NOMO-1 treated with DMSO at 0.1 percent for 48 hours (cell line): ENCODE data around the gene AGO3.
"Not testable (repeated sequence)": the region's sequence is repeated elsewhere in the genome, so short reads cannot be mapped to it uniquely, and the experiment has no call there.

Source experiments
- DNase-seq: peaks from one replicate; lab custom pipeline; 2025; ENCODE audit not compliant: unreplicated experiment; lab: John Stamatoyannopoulos, UW

AGO3 gene

DNA sequence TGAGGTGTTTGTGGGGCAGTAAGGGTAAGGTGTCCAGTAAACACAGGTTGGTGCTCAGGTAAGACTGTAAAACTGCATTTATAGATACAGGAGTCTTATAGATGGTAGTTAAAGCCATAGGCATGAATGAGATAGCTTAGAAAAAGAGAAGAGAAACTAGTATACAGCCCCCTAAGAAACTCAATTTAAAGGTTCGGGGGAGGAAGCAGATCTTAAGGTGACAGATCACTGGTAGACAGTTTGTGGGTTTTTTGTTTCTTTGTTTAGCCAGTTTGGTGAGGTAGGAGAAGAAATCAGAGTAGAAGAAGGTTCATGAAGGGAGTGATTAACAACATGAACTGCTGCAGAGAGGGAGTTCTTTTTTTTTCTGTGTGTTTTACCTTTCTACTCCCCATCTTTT is 6.1 kb upstream of the AGO3 start:
- DNase-seq = peak; percentile 90

DNA sequence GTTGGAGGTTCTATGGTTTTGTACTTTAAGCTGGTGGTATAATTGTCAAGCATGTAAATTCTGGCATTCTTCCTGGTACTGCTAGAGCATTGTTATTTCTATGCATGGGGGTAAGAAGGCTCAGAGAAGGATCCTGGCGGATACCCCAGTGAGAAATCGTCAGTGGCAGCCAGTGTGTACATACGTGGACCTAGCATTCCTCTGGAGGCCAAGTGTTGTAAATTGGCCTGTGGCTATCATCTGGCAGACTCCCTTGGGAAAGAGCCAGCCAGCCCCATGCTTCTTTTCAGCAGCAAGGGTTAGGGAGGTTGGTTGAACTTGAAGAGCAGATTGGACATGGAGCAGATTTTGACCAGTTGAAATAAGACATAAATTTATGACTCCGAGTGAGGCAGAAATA is 5.2 kb upstream of the AGO3 start:
- DNase-seq = no peak

DNA sequence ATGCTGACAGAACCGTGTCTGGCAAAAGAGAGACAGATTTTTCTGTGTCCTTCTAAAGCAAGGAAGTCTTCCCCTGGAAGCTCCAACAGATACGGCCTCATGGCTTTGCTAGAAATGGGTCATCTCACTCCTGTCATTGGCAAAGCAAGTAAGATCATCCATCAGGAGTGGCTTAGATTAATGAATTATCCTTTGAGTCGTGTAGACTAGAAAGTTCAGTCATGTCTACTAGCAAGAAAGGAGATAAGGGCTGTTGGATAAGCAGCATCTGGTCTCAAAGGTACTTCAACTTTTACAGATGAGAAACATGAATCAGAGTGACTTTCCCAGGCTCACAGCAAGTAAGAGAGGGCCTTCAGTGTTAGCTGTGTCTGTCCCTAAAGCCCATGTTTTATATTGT is 3.4 kb upstream of the AGO3 start:
- no peak for DNase-seq

DNA sequence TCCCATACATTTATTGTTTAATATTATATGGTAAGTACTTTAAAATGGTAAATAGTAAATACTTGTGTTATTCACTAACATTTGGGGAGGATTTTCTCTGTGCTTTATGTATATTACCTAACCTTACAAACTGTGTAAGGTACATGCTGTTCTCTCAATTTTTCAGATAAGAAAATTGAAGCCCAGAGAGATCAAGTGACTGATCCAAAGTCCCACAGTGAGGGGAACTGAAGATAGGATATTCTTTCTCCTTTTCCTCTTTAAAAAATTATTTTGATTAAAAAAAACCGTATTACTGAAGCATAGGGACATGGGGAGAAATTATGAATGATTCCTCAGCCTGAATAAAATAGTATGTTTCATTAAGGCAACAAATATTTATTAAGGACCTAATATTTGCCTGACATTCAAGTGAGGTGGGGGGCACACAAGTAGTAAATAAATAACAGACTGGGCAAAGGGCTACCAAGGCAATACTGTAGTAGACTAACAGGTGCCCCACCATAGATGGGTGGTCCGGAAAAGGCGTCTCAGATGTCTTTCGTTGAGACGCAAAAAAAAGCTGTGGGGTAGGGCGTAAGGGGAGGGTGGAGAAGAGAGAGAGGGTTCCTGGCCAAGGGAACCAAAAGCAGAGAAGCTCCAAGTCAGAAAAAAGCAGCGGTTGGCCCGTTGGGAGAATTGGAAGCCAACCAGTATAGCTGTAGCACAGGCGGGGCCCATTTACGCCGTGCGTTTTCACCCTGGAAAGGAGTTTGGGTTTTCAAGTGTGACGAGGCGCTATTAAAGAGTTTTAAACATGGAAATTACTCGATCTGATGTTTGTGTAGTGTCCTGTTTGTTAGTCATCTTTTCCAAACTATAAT is 944 bp upstream of the AGO3 start:
- no peak for DNase-seq

DNA sequence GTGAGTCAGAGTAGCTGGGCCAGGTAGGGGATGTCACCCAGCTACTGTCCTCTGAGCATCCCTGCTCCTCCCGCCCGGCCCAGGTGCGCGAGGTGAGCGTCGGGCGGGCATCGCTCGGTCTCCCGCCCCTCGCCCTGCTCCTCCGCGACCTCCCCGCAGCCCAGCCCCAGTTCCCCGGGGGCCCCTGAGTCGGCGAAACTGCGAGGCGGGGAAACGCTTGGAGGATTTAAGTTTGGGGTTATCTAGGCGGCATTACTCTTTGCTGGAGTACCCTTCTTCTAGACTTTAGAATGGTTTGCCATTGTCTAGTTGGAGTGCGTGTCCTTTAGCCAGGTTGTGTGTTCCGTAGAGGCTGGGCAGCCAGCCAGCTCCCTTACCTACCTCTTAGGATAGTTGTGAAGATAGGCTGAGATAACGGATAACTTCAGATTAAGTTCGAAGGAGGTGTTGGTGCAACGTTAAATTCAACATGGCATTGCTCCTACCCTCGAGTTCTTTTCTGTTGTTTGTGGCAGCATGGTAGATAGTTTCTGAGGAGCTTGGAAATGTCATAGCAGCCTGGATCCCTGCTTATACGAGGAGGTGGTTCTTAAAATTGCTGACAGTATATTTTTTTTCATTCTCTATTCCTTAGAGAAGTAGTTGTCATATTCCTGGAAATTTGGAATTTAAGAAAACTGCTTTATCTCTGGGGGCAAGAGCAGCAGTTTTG is 697 bp downstream of the AGO3 start:
- DNase-seq = no peak

DNA sequence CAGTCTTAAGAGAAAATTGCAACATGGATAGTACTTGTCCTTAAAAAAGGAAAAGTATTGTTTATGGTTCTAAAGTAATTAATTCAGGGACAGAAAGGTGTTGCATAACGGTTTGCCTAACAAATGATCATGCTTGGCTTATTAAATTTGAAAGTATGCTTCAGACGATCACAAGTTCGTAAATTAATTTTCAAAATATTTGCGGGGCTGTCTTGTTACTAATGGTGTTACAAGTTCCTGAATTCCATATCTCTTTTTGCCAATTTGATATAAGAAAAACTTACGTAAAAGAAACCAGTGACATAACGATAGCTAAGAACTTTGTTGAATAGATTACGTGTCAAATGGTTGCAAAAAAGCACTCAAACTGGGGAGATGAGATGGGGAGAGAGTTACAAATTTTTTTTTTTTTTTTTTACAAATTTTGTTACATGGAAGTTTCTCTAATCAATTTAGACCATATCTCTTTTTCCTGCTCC is 1.3 kb downstream of the AGO3 start:
- DNase-seq = no peak

DNA sequence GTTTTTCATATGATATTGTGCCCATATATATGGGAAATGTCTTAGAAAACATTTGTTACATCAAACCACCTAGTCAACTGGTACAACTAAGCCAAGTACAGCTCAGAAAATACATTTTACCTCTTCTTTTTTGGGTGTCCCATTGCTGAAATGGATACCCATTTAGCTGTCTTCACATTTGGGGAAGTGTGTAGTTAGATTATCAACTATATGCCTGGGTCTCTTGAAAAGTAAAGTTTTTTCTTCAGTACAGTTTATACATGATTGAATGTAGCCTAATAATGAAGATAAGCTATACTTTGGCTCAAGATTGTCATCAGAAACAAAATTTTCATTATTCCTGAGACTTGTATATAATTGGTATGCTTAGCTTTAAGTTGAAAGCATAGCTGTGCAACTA is 2.0 kb downstream of the AGO3 start:
- no peak for DNase-seq

GRCh38 chr1:35935442-35936388 is 4.8 kb downstream of the AGO3 start:
- DNase-seq = no peak

GRCh38 chr1:35936838-35937237 is 5.9 kb downstream of the AGO3 start:
- DNase-seq = no peak

GRCh38 chr1:35939484-35939883 is 8.6 kb downstream of the AGO3 start:
- no peak for DNase-seq

GRCh38 chr1:35945327-35945726 is 14.4 kb downstream of the AGO3 start:
- DNase-seq = no peak

GRCh38 chr1:35947547-35947946 is 16.6 kb downstream of the AGO3 start:
- DNase-seq = no peak

- no peak for DNase-seq
These were observed 27.7 kb downstream of the AGO3 start for GRCh38 chr1:35958558-35958957.

- DNase-seq = no peak
These were observed 28.4 kb downstream of the AGO3 start for GRCh38 chr1:35959304-35959703.

DNA sequence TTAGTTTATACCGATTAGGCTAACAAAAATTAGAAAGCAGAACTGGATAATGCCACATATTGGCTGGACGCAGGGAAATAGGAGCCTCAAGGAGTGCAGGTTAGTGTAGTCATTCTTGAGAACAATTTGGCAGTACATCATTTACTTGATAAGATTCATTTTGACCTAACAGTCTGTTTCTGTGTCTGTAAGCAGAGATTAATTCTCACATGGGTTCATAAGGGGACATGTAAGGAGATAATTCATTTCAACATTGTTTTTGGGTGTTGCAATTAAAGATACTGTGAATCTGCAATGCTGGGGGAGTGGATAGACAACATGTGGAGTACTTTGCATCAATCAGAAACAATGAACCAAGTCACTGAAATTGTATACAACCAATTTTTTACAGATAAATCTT is 32.0 kb downstream of the AGO3 start:
- DNase-seq = no peak

GRCh38 chr1:35964277-35964676 is 33.4 kb downstream of the AGO3 start:
- DNase-seq = not testable (repeated sequence)

DNA sequence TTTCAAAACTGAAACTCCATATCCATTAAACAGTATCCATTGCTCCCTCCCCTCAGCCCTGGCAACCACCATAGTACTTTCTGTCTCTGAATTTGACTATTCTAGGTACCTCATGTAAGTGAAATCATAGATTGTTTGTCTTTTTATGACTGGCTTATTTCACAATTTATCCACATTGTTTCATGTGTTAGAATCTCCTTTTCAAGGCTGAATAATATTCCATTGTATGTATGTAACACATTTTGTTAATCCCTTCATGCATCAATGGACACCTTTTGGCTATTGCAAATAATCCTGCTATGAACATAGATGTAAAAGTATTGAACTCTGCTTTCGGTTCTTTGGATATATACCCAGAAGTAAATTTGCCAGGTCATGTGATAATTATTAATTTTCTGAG is 37.5 kb downstream of the AGO3 start:
- DNase-seq = no peak

DNA sequence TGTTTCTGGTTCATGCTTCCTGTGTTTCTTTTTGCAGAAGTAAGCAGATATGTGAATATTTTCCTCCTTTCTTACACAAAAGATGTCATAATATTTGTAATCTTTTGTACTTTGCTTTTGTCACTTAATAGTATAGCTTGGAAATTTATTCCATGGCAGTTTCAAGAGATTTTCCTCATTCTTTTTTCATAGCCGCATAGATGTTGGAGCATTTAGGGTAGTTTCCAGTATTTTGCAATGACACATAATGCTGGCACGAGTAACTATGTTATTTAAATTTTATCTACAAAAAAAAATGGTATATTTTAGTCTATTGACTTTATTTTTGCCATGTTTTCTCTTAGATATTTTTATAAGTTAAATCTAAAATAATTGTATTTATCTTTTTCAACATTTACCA is 40.7 kb downstream of the AGO3 start:
- no peak for DNase-seq

DNA sequence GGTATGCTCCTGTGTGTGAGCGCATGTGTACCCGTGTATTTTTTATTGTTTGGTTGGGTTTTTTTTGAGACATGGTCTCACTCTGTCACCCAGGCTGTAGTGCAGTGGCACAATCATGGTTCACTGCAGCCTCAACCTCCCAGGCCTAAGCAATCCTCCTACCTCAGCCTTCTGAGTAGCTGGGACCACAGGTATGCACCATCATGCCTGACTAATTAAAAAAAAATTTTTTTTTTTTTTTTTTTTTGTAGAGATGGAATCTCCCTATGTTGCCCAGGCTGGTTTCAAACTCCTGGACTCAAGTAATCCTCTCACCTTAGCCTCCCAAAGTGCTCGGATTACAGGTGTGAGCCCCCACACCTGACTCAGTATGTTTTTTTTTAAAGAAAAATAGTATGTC is 41.7 kb downstream of the AGO3 start:
- not testable (repeated sequence) for DNase-seq

DNA sequence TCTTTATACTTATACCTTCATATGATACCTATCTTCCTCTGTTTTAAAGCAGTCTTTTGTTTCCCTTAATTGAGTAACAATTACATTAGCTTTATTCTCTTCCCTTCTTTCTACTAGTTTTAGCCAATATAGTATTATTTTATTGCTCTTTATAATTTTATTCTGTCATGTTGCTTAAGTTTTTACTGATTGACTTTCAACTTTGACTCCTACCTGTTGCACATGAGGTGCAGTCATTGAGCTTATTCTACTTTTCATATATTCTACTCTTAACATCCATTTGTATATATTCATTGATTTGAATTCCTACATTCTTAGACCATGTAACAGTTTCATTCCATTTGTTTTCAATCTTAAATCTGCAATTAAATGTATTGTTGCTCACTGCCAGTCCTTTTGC is 49.2 kb downstream of the AGO3 start:
- DNase-seq = no peak

GRCh38 chr1:35988237-35988636 is 57.3 kb downstream of the AGO3 start:
- no peak for DNase-seq
